Body of pancreas (tissue), 4 donors: ENCODE data around the gene ASIP.

ENCODE experiments used
- CTCF ChIP-seq, 7 experiments: fragments of 450-650 bp in 4 of 7; fragments of 200-600 bp in 3 of 7; sonication (generic) in 3 of 7; IDR thresholded peaks; one replicate each; pipeline ENCODE4 v1.5.1; 2016 to 2019; ENCODE audit warnings: antibody characterized with exemption in 7 of 7
- POLR2A ChIP-seq, 3 donors: fragments of 450-650 bp; IDR thresholded peaks; one replicate each; pipeline ENCODE4 v1.6.1; 2016; ENCODE audit warnings: antibody characterized with exemption in 3 of 3, mild to moderate bottlenecking in 2 of 3

- no peak for TF ChIP-seq CTCF (IDR thresholded peaks at IDR 0.05)
- TF ChIP-seq POLR2A (IDR thresholded peaks at IDR 0.05) = no peak
Observed at GRCh38 chr20:34237942-34238341, 3.3 kb upstream of the ASIP start.
